Mucosa of gallbladder (tissue), 1 donor: Measurements from ENCODE around the gene GPR31. TPM values are rescaled to one million over a fixed set of nuclear protein-coding genes. Genes with fewer than 3 reads are reported as not detected.
"Not testable (repeated sequence)": the region's sequence is repeated elsewhere in the genome, so short reads cannot be mapped to it uniquely, and the experiment has no call there.

ENCODE experiments used
- DNase-seq: peaks from one replicate; pipeline ENCODE4 v3.0.0-alpha.2; 2020; ENCODE audit warnings: low spot score
- total RNA-seq: library from RNA; stranded (reverse); gene quantifications from one replicate; pipeline ENCODE4 v1.2.1, GENCODE V29; 2021
- donor health status: DM: no; HTN: no; CAD: no.

GPR31 gene, protein sequence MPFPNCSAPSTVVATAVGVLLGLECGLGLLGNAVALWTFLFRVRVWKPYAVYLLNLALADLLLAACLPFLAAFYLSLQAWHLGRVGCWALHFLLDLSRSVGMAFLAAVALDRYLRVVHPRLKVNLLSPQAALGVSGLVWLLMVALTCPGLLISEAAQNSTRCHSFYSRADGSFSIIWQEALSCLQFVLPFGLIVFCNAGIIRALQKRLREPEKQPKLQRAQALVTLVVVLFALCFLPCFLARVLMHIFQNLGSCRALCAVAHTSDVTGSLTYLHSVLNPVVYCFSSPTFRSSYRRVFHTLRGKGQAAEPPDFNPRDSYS
- total RNA-seq: not detected

DNA sequence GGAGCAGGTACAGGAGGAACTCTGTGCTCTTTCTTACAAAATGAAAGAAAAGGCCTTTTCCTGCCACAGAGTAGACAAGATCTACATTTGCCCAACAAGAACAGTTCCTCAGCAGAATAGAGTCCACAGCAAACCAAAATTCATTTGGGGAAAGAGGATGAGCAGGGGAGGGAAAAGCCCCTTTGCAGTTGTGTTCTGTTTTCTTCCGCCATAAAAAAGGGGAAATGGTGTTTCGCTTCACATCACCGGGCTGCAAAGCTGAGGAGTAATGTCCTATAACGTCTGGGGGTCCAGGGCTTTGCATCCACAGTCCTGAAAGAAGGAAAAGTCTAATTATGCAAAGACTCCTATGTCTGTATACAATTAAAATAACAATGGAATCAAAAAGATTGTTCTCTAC lies at the start of gene GPR31:
Gene GPR31 (minus strand): TSS at position 118 of the 400 bp plus-strand sequence. CDS start 149 bp downstream, outside the sequence.
- DNase-seq: no peak

DNA sequence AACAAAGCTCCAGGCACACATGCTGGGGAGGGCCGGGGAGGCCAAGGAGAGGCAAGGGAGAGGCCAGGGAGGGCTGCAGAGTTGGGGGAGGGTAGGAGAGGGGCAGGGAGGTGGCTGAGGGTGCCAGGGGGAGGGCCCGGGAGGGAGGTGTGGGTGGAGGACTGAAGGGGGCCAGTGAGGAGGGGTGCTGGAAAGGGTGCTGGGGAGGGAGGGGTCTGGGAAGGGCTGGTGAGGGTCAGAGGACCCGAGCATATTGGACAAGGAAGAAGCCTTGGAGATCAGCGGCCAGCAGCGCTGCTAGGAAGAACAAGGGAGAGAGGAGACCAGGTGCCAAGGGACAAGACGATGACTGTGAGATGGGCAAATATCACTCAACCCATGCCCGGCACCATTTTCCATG lies 49.7 kb upstream of the GPR31 start:
- no peak for DNase-seq

DNA sequence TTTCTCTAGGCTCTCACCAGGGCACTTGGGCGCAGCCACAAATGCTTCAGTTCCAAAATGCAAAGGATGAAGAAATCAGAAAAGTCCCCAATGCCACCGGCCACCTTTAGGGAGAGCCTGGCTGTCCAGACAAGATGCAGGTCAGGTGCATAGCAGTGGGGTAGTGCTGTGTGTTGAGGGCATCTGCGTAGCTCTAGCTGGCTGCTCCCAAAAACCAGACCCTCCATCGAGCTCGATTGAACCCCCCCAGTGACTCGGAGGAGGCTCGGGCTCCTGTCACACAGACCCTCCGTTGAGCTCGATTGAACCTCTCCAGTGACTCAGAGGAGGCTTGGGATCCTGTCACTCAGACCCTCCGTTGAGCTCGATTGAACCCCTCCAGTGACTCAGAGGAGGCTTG lies 47.5 kb upstream of the GPR31 start:
- not testable (repeated sequence) for DNase-seq

DNA sequence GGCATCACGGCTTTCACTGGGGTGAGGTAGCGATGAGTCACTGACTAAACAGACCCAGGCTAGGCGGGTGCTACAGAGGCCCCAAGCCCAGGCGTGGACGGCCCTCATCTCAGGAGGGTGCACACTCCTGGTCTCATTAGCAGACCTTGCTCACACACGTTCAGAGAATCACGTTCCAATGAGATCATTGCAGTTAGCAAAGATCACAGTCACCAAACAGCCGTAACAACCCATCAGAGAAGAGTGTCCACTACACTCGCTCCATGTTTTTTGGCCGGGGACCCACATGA lies 46.2 kb upstream of the GPR31 start:
- peak; percentile 80 for DNase-seq

DNA sequence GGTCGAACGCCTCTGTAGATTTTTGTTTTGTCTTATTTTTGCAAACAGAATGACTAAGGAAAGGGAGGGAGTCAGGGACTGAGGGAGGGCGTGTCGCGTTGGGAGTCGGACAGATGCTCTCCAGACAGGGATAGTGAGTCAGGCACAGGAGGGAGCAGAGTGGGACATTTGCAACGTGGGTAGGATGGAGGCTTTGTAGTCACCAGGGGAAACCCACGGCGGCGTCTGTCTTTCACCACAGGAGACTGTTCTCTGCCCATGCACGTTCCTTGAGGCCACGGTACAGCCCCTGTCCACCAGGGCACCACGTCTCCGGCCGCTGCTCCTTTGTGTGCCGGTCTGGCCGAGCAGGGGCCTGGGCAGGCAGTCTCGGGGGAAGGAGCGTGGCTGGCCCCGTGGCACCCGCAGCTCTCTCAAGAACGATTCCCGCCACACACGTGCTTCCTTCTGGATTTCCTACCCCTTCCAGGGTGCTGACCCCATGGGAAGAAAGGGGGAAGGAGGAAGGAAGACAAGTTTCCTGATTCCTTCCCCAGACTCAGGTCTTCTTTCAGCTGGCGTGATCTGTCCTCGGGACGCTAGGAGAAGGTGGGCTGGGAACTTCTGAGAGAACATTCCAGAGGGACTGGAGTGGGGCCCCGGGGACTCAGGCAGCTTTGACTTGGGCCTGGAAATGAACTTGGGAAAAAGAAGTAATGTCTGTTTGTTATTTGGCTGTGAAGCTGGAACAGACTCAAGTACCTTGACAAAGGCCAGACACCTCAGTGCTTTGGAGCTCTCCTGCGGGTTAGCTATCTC lies 45.7 kb upstream of the GPR31 start:
- DNase-seq: not testable (repeated sequence)

DNA sequence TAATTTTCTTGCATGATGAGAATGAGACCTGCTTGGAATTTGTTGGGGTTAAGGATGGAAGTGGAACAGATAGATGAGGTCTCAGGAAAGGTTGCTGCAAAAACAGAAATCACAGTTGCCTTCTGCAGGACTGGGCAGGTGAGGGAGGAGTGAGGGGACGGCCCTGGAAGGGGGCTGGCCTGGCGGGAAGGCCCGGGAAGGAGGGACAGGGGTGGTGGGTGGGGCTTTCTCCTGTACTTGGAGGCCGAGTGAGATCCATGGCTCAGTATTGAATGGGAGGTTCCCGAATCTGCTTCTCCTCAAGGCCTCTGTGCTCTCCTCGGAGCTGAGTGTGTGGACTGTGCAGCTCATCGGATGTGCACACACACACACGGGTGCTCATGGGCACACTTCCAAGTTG lies 44.8 kb upstream of the GPR31 start:
- not testable (repeated sequence) for DNase-seq

DNA sequence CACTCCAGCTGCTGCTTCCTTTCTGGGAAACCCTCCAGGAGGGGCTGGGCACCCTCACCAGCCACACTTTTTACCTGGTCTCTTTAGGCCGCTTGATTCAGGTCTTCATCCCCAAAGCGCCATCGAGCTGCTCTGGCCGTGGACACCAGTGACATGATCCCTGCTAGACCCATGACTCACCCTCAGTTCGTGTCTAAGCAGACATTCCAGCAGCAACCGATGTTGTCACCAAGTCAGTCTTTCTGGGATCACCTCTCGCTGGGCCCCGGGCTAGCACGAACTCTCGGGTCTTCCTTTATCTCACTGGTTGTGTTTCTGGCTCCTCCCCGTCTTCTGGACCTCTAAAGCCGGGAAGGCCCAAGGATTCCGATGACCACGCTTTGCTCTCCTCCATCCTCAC lies 43.0 kb upstream of the GPR31 start:
- no peak for DNase-seq

DNA sequence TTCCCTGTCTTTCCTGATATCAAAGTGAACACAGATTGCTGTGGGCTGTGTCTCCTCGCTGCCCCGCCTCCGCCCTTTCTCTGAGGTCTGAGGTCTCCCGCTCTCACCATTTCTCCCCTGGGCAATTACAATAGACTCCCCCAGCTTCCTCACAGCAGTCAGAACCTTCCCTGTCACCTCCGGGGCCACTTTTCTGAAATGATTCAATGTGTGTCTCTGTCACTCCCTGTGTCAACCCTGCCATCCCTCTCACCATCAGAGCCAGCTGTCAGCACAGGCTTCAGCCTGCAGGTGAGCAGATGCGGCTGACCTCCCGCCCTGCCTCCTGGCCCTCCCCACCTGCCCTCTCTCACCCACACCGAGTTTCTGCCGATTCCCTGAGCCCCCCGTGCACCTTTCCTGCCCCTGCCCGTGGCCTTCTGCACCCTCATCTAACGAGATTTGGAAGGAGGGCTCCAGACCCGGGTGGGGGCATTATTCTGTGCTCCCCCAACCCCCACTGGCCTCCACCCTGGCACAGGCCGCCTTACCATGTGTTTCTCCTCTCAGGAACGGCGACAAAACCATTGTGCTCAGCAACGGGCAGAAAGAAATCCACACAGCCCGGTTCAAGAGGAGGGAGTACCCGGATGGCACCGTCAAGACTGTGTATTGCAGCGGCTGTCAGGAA lies 38.3 kb upstream of the GPR31 start:
- DNase-seq: not testable (repeated sequence)

DNA sequence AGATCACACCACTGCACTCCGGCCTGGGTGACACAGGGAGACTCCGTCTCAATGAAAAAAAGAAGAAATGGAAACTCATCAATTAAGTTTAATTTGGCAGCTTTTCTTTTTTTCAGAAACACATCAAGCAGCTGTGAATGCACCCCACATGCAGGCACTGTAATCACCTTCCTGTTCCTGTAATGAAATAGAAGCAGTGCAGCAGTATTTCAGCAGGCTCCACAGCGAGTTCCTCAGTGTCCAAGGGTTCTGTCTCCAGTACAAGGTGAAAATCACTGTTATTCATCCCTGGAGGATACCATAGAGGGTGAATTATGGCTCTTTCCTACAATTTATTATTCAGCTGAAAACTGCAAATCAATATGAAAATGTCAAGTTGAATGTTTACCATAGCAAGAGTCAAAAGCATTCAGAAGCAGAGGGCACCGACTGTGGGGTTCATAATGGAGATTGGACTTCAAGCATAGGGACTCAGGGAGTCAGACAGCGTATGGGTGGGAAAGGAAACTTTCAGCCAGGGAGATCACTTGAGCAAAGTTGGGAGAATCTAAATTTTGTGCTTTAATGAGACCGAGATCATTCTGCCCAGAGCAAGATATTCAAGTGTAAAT lies 35.8 kb upstream of the GPR31 start:
- not testable (repeated sequence) for DNase-seq

DNA sequence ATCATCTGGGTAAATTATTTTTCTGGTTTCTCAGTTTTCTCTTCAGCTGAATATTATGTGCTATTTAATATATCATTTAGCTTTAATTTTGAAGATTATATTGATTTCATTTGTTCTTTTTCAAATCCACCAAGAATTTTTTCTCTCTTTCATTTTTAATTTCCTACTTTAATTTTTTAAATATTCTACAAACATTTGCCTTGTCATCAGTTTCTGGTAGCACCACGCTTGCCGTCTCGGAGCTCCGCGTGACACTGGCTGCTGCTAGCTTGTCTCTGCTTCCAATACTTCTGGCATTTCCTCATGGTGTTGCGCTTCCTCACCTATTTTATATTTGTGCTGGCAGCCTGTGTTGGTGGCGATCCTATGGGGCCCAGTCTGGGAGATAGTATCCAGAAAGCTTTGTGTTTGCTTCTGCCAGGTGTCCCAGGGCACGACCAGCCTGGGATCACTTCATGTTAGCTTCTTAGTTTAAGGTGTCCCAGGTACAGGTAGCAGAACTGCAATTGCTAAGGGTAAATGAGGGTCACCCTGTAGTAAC lies 33.3 kb upstream of the GPR31 start:
- DNase-seq: not testable (repeated sequence)

DNA sequence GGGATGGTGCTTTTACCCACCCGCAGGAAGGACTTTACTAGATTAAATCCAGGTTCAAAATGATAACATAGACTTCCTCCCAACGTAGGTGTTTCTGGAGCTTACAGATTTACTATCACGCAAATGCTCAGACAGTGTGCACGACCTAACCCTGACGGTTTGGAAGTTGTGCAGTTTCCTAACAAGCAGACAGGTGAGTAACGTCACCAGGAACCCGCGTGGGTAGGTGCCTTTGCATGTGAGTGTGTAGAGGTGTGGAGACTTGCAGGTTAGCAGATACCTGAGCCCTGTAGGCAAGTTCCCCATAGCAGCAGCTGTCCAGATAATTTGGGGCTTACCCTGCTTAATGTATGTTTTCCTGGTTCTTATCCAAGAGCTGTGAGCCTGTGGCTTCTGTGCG lies 29.5 kb upstream of the GPR31 start:
- DNase-seq: not testable (repeated sequence)

DNA sequence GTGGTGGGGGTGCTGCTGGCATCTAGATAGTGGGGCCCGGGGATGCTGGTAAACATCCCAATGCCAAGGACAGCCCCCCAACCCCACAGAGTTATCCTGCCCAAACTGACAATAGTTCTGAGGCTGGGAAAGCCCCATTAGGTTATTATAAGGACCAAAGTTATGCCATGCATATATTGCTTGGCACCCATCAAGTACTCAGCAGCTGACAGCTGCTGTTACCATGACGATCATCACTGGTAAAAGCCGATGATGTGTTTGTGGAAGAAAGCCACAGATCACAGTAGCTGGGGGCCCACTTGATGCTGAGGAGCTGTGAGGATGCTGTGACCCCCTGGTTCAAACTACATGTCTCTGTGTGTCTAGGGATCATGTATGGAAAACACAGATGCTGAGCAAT lies 27.3 kb upstream of the GPR31 start:
- DNase-seq: not testable (repeated sequence)

DNA sequence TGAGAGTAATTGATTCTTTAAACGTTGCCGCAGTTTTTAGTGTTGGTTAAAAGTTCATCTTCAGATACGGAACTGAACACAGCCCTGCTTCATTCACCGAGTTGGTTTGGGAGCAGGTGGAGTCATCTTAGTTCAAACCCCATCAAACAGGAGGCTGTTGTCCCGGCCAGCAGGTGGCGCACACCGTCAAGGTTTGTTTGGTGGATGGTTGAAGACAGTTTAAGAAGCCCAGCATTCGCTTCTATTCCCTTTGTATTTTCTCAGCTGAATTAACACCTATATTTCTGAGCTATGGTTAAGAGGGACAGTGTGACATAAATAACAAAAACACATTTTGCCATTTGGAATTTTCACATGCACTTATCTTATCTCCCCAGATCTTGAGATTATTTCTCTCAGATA lies 25.1 kb upstream of the GPR31 start:
- DNase-seq: not testable (repeated sequence)

DNA sequence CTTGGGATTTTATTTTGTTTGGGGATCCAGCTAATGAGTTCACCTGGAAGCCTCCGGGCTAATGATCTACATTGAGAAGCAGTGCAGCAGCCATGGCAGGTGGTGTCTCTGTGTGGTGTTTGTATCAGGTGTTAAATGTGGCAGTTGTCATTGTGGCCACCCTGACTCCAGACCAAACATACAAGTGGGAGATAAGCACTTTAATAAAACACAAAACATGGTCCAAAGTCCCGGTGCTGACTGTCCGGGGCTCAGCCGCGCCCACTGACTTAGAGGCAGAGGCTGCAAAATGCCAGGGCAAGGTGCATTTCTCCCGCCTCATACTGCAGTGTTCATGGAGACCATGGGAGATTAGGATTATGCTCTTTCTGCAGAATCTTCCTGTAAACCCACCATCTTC lies 23.6 kb upstream of the GPR31 start:
- DNase-seq: not testable (repeated sequence)

DNA sequence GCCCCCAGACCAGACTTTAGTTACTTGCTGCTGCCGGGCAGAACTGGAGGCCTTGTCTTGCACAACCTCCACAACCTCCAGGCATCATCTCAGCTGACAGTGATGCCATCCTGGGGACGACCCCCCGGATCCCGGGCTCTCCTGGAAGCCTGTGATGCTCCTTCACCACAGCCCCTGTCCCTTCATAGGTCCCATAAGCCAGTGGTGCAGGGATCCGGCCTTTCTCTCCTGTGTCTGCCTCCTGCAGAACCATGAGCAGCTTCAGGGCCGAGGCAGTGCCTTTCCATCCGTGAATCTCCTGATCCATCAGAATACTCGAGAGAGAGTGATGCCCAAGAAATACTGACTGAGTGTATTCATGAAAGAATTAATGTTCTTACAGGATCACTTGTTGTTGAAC lies 22.3 kb upstream of the GPR31 start:
- not testable (repeated sequence) for DNase-seq

DNA sequence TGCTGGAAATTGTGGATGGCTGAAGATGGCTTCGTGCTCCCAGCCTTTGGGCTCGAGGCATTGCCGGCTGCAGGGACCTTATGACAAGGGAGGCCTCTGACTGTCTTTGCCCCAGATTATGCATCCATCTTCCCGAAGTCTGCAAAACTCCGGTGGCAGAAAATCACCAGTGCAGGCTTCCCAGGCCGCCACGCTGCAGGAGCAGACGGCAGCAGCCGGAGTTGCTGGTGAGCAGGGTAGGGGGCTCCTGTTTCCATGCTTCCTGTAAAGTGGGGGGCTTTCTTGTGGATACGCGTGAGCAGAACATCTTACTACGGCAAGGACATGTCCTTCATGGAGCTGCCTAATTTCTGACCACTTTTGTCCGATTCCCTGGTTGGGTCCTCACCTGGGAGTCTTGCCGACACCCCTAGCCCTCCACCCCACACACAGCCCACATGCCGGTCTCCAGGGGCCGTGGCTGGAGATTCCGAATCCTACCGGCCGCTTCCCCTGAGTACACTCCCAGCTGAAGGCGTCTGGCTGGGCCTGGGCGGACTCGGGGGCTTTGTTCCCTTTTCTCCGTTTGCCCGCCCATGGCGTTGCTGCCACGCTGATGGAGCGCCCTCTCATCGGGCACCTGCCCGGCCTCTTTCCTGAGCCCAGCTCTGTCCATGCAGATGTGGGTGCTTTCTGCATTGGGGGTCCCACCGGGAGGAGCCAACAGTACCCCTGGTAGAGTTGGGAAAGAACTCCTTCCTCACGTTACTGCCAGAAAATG lies 21.3 kb upstream of the GPR31 start:
- DNase-seq: not testable (repeated sequence)

DNA sequence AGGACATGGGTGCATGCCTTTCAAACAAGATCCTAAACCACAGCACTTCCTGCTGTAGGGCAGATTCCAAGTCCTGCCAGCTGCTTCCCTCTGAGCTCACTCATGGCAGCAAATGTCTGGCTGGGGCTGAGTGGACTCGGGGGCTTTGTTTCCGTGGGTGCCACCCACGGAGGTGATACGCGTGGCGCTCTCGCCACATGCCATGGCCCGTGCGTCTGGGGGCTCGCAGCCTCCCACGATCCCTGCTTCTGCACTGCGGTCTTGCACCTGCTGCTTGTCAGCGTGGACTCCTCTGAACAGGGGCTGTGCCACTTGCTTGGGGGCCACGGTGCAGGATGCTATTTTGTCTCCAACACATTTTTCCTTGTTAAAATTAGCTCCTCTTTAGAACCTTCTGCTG lies 19.5 kb upstream of the GPR31 start:
- DNase-seq: not testable (repeated sequence)

DNA sequence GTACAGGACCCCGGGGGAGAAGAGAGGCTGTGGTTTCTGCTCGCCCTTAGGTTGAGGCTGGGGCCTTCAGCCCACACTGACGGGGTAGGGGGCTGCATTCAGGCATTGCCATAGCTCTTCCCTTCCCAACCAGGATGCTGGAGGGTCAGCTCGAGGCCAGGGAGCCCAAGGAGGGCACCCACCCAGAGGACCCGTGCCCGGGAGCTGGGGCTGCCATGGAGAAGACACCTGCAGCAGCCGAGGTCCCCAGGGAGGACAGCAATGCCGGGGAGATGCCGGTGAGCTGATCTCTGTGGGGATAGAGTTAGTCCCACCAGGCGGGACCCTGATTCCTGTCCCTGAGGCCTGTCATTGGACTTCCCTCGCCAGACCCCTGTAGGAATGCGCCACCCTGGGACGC lies 14.2 kb upstream of the GPR31 start:
- DNase-seq: not testable (repeated sequence)

DNA sequence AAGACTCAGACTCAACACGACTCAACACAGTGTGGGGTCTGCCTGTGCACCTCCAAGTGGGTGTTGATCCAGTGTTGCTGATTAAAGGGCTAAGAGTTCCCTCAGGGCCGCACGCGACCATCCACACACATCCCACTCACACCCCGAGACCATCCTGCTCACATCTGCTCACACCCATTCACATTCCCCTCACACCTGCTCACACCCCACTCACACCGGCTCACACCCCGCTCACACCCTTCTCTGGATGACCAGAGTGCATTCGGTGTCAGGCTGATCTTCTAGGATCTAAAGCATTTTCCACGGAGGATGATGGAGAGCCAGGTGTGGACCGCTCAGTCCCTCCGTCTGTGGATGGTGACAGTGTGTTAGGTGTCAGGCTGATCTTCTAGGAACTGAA lies 13.5 kb upstream of the GPR31 start:
- DNase-seq: not testable (repeated sequence)

DNA sequence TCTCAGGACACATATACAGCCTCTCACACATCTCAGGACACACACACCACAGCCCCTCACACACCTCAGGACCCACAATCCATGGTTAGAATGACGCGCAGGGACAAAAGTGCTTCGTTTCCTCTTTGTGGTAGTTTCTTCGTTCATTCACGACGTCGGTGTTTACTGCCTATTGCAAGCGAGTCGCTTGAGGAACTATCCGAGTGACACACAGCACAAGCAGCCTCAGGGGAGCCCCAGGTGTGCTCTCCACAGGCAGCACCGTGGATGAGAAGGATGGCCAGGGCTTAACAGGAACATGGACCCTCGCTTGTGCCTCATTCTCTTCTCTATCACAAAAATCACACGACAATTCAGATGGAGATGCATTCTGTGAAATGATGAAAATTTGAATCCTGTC lies 12.1 kb upstream of the GPR31 start:
- not testable (repeated sequence) for DNase-seq

DNA sequence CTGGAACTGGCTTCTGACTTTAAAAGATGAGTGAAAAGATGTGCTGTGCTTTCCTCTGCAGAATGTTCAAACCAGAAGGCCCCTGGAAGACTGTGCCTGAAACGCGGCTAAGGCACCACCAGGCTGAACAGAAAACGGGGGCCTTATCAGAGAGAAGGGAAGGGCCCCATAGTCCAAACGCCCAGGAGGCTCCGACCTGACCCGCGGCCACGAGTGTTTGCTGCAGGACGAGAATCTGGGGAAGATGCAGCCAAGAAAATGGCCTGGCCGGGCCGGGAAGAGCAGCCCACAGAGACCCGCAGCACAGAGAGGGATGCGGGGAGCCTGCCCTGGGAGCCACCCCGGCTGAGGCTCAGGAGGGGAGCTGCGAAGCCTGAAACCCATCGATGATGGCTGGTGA lies 10.5 kb upstream of the GPR31 start:
- DNase-seq: not testable (repeated sequence)
